ENCODE data around the gene PRAMEF18.
"Not testable (repeated sequence)": the region's sequence is repeated elsewhere in the genome, so short reads cannot be mapped to it uniquely, and the experiment has no call there.

PRAMEF18 gene, protein sequence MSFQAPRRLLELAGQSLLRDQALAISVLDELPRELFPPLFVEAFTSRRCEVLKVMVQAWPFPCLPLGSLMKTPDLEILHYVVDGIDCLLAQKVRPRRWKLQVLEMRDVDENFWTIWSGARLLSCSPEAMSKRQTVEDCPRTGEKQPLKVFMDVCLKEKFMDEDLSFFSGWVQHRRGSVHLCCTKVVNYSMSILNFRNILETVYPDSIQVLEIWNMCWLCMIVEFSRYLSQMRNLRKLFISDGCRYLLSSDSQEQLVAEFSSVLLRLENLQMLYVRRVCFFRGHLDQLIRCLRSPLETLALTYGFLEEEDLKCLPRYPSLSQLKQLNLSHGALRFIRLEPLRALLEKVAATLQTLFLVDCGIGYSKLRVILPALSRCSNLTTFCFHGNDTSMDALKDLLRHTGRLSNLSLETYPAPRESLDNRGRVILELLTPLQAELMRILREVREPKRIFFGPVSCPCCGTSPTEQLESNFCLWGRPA

DNA sequence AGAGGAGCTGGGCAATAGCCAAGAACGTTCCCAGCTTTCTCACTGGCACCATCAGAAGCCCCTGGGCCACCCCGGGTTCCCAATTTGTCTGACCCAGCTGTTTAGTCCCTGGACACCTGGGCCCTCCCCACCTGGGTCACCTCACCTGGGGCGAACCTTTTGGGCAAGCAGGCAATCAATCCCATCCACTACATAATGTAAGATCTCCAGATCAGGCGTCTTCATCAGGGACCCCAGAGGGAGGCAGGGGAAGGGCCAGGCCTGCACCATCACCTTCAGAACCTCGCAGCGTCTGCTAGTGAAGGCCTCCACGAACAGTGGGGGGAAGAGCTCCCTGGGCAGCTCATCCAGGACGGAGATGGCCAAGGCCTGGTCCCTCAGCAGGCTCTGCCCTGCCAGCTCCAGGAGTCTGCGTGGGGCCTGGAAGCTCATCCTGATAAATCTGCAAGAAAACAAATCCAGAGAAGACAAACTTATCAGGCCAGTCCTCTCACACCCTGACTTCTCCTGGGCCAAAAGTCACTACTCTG is at the start of gene PRAMEF18:
TSS of gene PRAMEF18 (minus strand) at position 480 of the 530 bp plus-strand sequence. CDS start at position 432, 48 bp downstream.
- in situ Hi-C loops (cut with MboI; ENCODE audit: low sequenced_read_pairs): not testable (repeated sequence)

DNA sequence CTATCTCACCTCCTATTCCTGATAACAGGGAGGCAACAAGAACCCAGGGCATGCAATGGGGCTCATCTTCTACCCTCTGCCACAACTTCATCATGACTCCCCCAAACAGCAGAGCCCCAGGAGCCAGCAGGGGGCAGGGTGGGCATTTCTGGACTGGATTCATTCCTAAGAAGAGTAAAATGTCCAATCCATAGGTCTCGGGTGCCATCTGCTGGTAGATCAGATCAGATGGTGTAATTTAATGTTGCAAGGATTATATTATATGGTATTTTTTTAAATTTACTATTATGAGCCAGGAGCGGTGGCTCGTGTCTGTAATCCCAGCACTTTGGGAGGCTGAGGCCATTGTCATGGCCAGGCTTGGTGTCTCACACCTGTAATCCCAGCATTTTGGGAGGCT is 39.2 kb upstream of the PRAMEF18 start:
- in situ Hi-C loops (cut with MboI; ENCODE audit: low sequenced_read_pairs): not testable (repeated sequence)

- in situ Hi-C loops (cut with MboI; ENCODE audit: low sequenced_read_pairs): not testable (repeated sequence)
Measured at GRCh38 chr1:13253898-13254297, 27.9 kb upstream of the PRAMEF18 start, which contains the start of gene PRAMEF5. Gene PRAMEF5, plus strand, starts transcription at chr1:13254198. Its CDS starts 5,071 bp downstream, at chr1:13259269.

DNA sequence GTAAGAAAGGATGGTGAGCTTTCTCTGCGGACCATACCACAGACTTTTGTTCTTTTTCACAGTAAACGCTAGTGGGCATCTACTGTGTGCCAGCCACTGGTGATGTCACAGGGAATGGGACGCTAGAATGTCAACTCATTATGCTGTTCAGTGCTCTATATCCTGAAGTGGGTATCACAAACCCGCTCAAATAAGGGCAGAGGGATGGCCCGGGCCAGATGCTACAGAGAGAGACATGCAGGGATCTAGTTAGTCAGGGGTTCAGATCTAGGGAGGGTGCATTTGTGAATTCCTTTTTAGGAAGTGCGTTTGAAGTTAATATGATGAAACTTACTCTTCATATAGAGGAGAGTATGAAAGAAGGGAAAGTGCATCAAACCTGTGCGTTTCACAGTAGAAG is 21.2 kb upstream of the PRAMEF18 start:
- in situ Hi-C loops (cut with MboI; ENCODE audit: low sequenced_read_pairs): not testable (repeated sequence)

DNA sequence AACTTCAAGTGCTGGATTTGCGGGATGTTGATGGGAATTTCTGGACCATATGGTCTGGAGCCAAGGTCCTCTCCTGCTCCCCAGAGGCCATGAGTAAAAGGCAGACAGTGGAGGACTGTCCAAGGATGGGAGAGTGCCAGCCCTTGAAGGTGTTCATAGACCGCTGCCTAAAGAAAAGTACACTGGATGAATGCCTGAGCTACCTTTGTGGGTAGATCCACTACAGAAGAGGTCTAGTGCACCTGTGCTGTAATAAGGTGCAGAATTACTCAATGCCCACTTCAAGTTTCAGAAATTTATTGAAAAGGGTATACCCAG is 20.6 kb upstream of the PRAMEF18 start:
- in situ Hi-C loops (cut with MboI; ENCODE audit: low sequenced_read_pairs): not testable (repeated sequence)

GRCh38 chr1:13245841-13246553 is 20.0 kb upstream of the PRAMEF18 start:
- in situ Hi-C loops (cut with MboI; ENCODE audit: low sequenced_read_pairs): not testable (repeated sequence)

DNA sequence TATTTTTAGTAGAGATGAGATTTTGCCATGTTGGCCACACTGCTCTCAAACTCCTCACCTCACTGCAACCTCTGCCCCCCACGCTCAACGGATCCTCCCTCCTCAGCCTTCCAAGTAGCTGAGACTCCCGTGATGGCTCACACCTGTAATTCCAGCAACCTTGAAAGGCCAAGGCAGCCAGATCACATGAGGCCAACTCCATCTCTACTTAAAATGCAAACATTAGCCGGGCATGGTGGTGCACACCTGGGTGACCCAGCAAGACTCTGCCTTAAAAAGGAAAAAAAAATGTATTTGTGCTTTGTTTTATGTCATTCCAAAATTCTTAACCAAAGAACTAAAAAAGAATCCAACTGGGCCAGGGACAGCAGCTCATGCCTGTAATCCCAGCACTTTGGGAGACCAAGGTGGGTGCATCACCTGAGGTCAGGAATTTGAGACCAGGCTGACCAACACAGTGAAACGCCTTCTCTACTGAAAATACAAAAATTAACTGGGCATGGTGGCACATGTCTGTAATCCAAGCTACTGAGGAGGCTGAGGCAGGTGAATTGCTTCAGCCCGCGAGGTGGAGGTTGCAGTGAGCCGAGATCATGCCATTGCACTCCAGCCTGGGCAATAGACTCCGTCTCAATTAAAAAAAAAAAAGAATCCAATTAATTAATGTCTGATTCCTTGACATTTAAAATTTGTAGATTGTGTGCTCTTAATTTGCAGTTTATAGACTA is 17.7 kb upstream of the PRAMEF18 start:
- in situ Hi-C loops (cut with MboI; ENCODE audit: low sequenced_read_pairs): not testable (repeated sequence)

DNA sequence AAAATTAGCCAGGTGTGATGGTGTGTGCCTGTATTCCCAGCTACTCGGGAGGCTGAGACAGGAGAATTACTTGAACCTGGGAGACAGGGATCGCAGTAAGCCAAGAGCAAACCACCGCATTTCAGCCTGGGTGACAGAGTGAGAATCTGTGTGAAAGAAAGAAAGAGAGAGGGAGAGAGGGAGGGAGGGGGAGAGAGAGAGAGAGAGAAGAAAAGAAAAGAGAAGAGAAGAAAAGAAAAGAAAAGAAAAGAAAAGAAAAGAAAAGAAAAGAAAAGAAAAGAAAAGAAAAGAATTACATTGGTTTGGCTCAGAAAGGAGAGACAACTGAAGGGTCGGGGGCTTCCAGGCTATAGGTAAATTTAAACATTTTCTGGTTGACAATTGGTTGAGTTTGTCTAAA is 13.7 kb upstream of the PRAMEF18 start:
- in situ Hi-C loops (cut with MboI; ENCODE audit: low sequenced_read_pairs): not testable (repeated sequence)

- in situ Hi-C loops (cut with MboI; ENCODE audit: low sequenced_read_pairs): not testable (repeated sequence)
Measured at GRCh38 chr1:13237572-13237971, 11.6 kb upstream of the PRAMEF18 start.

GRCh38 chr1:13234057-13234456 is 8.1 kb upstream of the PRAMEF18 start:
- in situ Hi-C loops (cut with MboI; ENCODE audit: low sequenced_read_pairs): not testable (repeated sequence)

DNA sequence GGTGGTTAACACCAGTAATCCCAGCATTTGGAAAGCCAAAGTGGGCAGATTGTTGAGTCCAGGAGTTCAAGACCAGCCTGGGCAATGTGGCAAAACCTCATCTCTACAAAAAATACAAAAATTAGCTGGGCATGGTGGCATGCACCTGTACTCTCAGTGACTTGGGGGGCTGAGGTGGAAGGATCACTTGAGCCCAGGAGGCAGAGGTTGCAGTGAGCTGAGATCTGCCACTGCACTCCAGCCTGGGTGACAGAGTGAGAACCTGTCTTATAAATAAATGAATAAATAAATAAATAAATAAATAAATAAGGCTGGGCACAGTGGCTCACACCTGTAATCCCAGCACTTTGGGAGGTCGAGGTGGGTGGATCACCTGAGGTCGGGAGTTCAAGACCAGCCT is 6.1 kb upstream of the PRAMEF18 start:
- in situ Hi-C loops (cut with MboI; ENCODE audit: low sequenced_read_pairs): not testable (repeated sequence)

DNA sequence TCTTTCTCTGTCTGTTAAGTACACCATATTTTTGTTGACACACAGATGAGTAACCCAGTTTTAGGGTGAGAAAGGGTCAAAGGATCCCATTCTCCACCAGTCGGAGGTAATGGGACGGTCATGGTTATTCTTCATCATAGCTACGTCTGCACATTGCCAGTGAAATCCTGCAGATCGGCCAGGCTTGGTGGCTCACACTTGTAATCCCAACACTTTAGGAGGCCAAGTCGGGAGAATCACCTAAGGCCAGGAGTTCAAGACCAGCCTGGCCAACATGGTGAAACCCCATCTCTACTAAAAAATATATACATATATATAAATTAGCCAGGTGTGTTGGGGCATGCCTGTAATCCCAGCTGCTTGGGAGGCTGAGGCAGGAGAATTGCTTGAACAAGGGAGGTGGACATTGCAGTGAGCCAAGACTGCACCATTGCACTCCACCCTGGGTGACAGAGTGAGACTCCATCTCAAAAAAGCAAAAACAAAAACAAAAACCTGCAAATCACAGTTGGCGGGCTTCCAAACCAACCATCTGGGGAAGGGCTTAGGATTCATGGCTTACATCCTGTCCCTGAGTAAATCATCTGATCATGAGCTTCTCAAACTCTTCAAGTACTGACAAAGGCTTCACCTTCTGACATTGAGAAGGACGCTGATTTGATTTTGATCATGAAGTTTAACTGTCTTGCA is 5.3 kb upstream of the PRAMEF18 start:
- in situ Hi-C loops (cut with MboI; ENCODE audit: low sequenced_read_pairs): not testable (repeated sequence)

DNA sequence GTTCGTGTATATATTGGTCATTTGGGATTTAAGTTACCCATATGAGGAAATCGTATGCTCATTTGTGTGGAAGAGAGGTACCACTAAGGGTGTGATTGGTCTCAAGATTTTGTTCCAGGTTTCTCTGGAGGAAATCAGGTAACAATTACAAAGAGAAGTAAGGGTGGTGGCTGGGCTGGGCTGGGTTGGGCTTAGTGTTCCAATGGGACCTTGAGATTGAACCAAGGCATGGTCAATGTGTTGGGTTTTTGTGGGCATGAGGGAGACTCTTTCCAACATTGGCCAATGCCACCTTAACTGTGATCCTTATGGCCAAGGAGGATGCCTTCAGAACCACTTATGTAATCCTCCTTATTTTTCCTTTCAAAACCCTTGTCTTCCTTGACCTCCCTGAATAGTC is 4.6 kb upstream of the PRAMEF18 start:
- in situ Hi-C loops (cut with MboI; ENCODE audit: low sequenced_read_pairs): not testable (repeated sequence)

GRCh38 chr1:13230096-13230495 is 4.1 kb upstream of the PRAMEF18 start:
- in situ Hi-C loops (cut with MboI; ENCODE audit: low sequenced_read_pairs): not testable (repeated sequence)

- in situ Hi-C loops (cut with MboI; ENCODE audit: low sequenced_read_pairs): no loop called here
Measured at GRCh38 chr1:13228343-13228781, 2.4 kb upstream of the PRAMEF18 start.

DNA sequence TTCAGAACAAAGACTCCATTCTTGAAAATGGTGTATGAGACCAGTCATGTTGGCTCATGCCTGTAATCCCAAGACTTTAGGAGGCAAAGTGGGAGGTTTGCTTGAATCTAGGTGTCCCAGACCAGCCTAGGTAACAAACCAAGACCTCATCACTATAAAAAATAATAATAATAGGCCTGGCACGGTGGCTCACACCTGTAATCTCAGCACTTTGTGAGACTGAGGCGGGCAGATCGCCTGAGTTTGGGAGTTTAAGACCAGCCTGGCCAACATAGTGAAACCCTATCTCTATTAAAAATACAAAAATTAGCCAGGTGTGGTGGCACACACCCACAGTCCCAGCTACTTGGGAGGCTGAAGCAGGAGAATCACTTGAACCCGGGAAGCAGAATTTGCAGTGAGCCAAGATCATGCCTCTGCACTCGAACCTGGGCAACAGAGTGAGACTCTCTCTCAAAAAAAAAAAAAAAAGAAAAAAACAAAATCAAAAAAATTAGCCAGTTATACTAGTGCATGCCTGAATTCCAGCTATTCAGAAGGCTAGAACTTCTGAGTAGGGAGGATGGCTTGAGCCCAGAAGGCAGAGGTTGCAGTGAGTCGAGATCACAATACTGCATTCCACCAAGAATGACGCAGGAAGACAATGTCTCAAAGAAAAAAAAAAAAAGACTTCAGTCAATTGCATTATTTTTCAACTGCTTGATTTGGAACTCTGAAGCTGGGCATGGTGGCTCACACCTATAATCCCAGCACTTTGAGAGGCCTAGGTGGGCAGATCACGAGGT is 1.5 kb upstream of the PRAMEF18 start:
- in situ Hi-C loops (cut with MboI; ENCODE audit: low sequenced_read_pairs): not testable (repeated sequence)

DNA sequence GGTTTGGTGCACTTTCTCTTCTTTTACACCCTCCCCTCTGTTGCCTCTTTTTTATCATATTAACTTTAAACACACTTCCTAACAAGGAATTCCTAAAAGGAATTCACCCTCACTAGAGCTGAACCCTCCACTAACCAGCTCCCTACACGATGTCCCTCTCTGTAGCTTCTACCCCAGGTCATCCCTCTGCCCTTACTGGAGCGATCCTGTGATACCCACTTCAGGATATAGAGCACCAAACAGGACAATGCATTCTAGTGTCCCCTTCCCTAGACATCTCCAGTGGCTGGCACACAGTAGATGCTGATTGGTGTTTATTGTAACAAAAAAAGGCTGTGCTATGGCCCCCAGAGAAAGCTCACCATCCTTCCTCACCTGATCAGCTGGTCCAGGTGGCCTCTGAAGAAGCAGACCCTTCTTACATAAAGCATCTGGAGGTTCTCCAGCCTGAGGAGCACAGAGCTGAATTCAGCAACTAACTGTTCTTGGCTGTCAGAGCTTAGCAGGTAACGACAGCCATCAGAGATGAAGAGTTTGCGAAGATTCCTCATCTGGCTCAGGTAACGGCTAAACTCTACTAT is 1.4 kb downstream of the PRAMEF18 start:
- in situ Hi-C loops (cut with MboI; ENCODE audit: low sequenced_read_pairs): no loop called here

- in situ Hi-C loops (cut with MboI; ENCODE audit: low sequenced_read_pairs): not testable (repeated sequence)
Measured at GRCh38 chr1:13222788-13223187, 3.2 kb downstream of the PRAMEF18 start.

DNA sequence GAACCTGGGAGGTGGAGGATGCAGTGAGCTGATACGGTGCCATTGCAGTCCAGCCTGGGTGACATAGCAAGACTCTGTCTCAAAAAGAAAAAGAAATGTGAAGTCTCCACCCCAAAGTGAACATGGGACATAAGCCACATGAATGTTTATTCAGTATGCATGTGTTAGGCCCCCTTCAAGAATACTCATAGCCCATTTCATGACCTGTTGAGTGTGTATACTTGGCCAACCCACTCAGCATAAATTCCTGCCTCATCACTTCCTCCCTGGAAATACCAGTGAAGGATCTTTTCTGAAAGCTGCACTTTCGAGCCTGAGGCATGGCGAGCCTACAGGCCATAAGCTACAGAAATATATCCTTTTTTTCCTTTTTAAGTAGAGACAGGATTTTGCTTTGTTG is 6.8 kb downstream of the PRAMEF18 start:
- in situ Hi-C loops (cut with MboI; ENCODE audit: low sequenced_read_pairs): not testable (repeated sequence)

Data from hTERT RPE-1 (cell line).